Cardiac muscle cell (in vitro differentiated cells and primary cell): ENCODE measurements around the gene SLC39A7. TPM values are rescaled to one million over a fixed set of nuclear protein-coding genes. Genes with fewer than 3 reads are reported as not detected.

Experiments
- DNase-seq, 2 donors: peaks; one replicate each; pipeline versions ENCODE4 v3.0.0 to v3.0.0-alpha.2; 2010 to 2017; ENCODE audit warnings: low read depth in 1 of 2, low spot score in 1 of 2
- H3K27ac ChIP-seq: fragments of 200-600 bp; sonication (generic); 2 replicates; pipeline ENCODE4 v1.5.1; 2016
- H3K27me3 ChIP-seq: fragments of 200-600 bp; sonication (generic); 2 replicates; pipeline ENCODE4 v1.6.0; 2016; ENCODE audit warnings: control low read depth
- H3K36me3 ChIP-seq: fragments of 200-600 bp; sonication (generic); 2 replicates; pipeline ENCODE4 v1.5.1; 2016; ENCODE audit warnings: control low read depth
- H3K4me1 ChIP-seq: fragments of 200-600 bp; sonication (generic); 2 replicates; pipeline ENCODE4 v1.8.1; 2017; ENCODE audit warnings: low read depth, mild to moderate bottlenecking, mixed run types
- H3K4me3 ChIP-seq: fragments of 200-600 bp; sonication (generic); 2 replicates; pipeline ENCODE4 v1.5.1; 2016; ENCODE audit warnings: mild to moderate bottlenecking
- H3K9me3 ChIP-seq: fragments of 200-600 bp; sonication (generic); 2 replicates; pipeline ENCODE4 v1.5.1; 2017; ENCODE audit warnings: low read depth, mild to moderate bottlenecking, control low read depth
- CTCF ChIP-seq: IDR thresholded peaks from 2 replicates; pipeline ENCODE4 v1.5.1; 2012; ENCODE audit warnings: low read depth, mild to moderate bottlenecking, low read length
- polyA plus RNA-seq: library from polyadenylated mRNA; unstranded; fragments of >200 nt; fragmentation: Nextera tagmentation; extraction: Ambion mirVana; gene quantifications from 2 replicates; pipeline ENCODE4 v1.2.1, GENCODE V29; 2016
- total RNA-seq: library from RNA; depleted of rRNA; stranded (reverse); fragments of >200 nt; gene quantifications from 2 replicates; pipeline ENCODE4 v1.2.3, GENCODE V29; 2016

SLC39A7 gene
- total RNA-seq: 147 and 150 TPM in 2 replicates
- 35.1 and 51.3 TPM in 2 replicates for polyA plus RNA-seq

GRCh38 chr6:33200219-33201146 is at the start of gene SLC39A7, which contains the start of gene RXRB:
Gene SLC39A7 (plus strand): TSS chr6:33200867. CDS start chr6:33201246, 379 bp downstream.
Gene RXRB (minus strand): TSS chr6:33200665. CDS start chr6:33200476, 189 bp downstream.
- no peak for TF ChIP-seq CTCF
- Histone ChIP-seq H3K4me3 (peak within 1 kb of the TSS; percentile 66), H3K9me3 (no peaks in the 10 kb centered on the region), H3K4me1 (peaks cover 17% of the 10 kb centered on the region), H3K27ac (peak within 1 kb of the TSS; percentile 95), H3K36me3 (peaks cover 17% of the 10 kb centered on the region), H3K27me3 (no peaks in the 10 kb centered on the region)
- DNase-seq: peak; percentile 99 to 100

GRCh38 chr6:33151050-33151449 is 49.6 kb upstream of the SLC39A7 start:
- Histone ChIP-seq H3K27me3 (no peaks in the 10 kb centered on the region), H3K27ac (no peak overlapping the region), H3K4me3 (no peak overlapping the region), H3K9me3 (no peaks in the 10 kb centered on the region), H3K4me1 (no peaks in the 10 kb centered on the region), H3K36me3 (no peaks in the 10 kb centered on the region)
- no peak for DNase-seq
- no peak for TF ChIP-seq CTCF

- H3K4me1 ChIP-seq: no peaks in the 10 kb centered on the region
- H3K9me3 ChIP-seq: no peaks in the 10 kb centered on the region
- DNase-seq: no peak
- no peak overlapping the region for H3K4me3 ChIP-seq
- no peak overlapping the region for H3K27ac ChIP-seq
- no peaks in the 10 kb centered on the region for H3K36me3 ChIP-seq
- H3K27me3 ChIP-seq: no peaks in the 10 kb centered on the region
- TF ChIP-seq CTCF: no peak
Measured at GRCh38 chr6:33154349-33154748, 46.3 kb upstream of the SLC39A7 start.

GRCh38 chr6:33156561-33156960 is 44.1 kb upstream of the SLC39A7 start:
- H3K4me3 ChIP-seq: no peak overlapping the region
- H3K9me3 ChIP-seq: no peaks in the 10 kb centered on the region
- TF ChIP-seq CTCF: no peak
- no peaks in the 10 kb centered on the region for H3K36me3 ChIP-seq
- H3K27me3 ChIP-seq: no peaks in the 10 kb centered on the region
- no peak for DNase-seq
- H3K4me1 ChIP-seq: no peaks in the 10 kb centered on the region
- H3K27ac ChIP-seq: no peak overlapping the region

- DNase-seq: no peak
- no peak for TF ChIP-seq CTCF
- no peak overlapping the region for H3K27ac ChIP-seq
Measured at GRCh38 chr6:33156964-33157363, 43.7 kb upstream of the SLC39A7 start.

More at GRCh38 chr6:33156964-33157363, 43.7 kb upstream of the SLC39A7 start:
- H3K4me3 ChIP-seq: no peak overlapping the region
- no peaks in the 10 kb centered on the region for H3K27me3 ChIP-seq
- no peaks in the 10 kb centered on the region for H3K36me3 ChIP-seq
- no peaks in the 10 kb centered on the region for H3K9me3 ChIP-seq
- no peaks in the 10 kb centered on the region for H3K4me1 ChIP-seq
